DND-41 (cell line): ENCODE data around the gene EYS.

Experiments
- CTCF ChIP-seq: IDR thresholded peaks from 2 replicates; pipeline ENCODE4 v1.5.1; 2012; ENCODE audit warnings: borderline replicate concordance, low read length, moderate library complexity, mild to moderate bottlenecking; ENCODE audit not compliant: poor library complexity, severe bottlenecking; ENCODE audit errors: extremely low read depth
- EZH2 ChIP-seq: IDR thresholded peaks from 3 replicates; pipeline ENCODE4 v1.6.1; 2012; ENCODE audit warnings: borderline replicate concordance, low read depth, mild to moderate bottlenecking, moderate library complexity, low read length, inconsistent platforms; ENCODE audit not compliant: severe bottlenecking

GRCh38 chr6:65436281-65436680 is 270.7 kb downstream of the EYS start:
- TF ChIP-seq CTCF (no peak), EZH2 (no peak)
